B cell (primary cell): ENCODE measurements around the gene ITCH. TPM values are rescaled to one million over a fixed set of nuclear protein-coding genes. Genes with fewer than 3 reads are reported as not detected.

Experiments used
- ATAC-seq: fragments of 200-7000 bp; cut with Tn5 transposase; one replicate; pipeline ENCODE4 v1.10.0; 2021; ENCODE audit warnings: low read depth, mild to moderate bottlenecking, moderate number of reproducible peaks, moderate library complexity
- CTCF ChIA-PET: fragments of 350-600 bp; sonication (Branson Sonifier 250); formaldehyde crosslinking; loops from one replicate; lab custom pipeline; 2021; ENCODE audit warnings: antibody characterized with exemption, inconsistent platforms; lab: Charles Lee
- POLR2A ChIA-PET: fragments of 350-600 bp; sonication (Branson Sonifier 250); formaldehyde crosslinking; loops from one replicate; lab custom pipeline; 2021; ENCODE audit warnings: antibody characterized with exemption; lab: Charles Lee
- DNase-seq: peaks from one replicate; pipeline ENCODE4 v3.0.0; 2013
- H2AFZ ChIP-seq: 2 replicates; pipeline ENCODE4 v1.6.1; 2012; ENCODE audit warnings: mild to moderate bottlenecking, low read depth, low read length; ENCODE audit not compliant: insufficient read depth, poor library complexity, severe bottlenecking
- H3K27ac ChIP-seq, 2 donors: 1 replicate in 1 of 2; 2 replicates in 1 of 2; pipeline ENCODE4 v1.5.1; 2012 to 2013; ENCODE audit warnings: low read length in 2 of 2, mild to moderate bottlenecking in 2 of 2, moderate library complexity in 1 of 2
- H3K27me3 ChIP-seq, 4 experiments: fragments of 200-600 bp in 1 of 4; sonication (generic) in 1 of 4; replicated peaks in 1 of 4; 1 replicate in 2 of 4; 2 replicates in 2 of 4; pipeline versions ENCODE4 v1.6.1 to v1.7.0; 2013 to 2016; ENCODE audit warnings: low read length in 3 of 4, mild to moderate bottlenecking in 2 of 4, mixed read lengths in 1 of 4, moderate library complexity in 1 of 4; ENCODE audit not compliant: insufficient read depth in 4 of 4, control insufficient read depth in 3 of 4; ENCODE audit errors: control extremely low read depth in 1 of 4
- H3K36me3 ChIP-seq, 2 experiments: replicated peaks in 1 of 2; 1 replicate in 1 of 2; 2 replicates in 1 of 2; pipeline versions ENCODE4 v1.6.1 to v1.7.1; 2013; ENCODE audit warnings: low read length in 1 of 2; ENCODE audit not compliant: insufficient read depth in 2 of 2, control insufficient read depth in 1 of 2; ENCODE audit errors: control extremely low read depth in 1 of 2, extremely low read depth in 1 of 2
- H3K4me1 ChIP-seq, 2 donors: fragments of 200-600 bp in 1 of 2; sonication (generic) in 1 of 2; 1 replicate in 1 of 2; 2 replicates in 1 of 2; pipeline versions ENCODE4 v1.5.1 to v1.6.1; 2013 to 2017; ENCODE audit warnings: low read length in 2 of 2; ENCODE audit not compliant: control insufficient read depth in 2 of 2, insufficient read depth in 2 of 2
- H3K4me2 ChIP-seq: replicated peaks from 2 replicates; pipeline ENCODE3; 2012; ENCODE audit warnings: mild to moderate bottlenecking, low read depth, low read length; ENCODE audit not compliant: poor library complexity, severe bottlenecking
- H3K4me3 ChIP-seq, 5 experiments: fragments of 200-600 bp in 1 of 5; sonication (generic) in 1 of 5; 1 replicate in 3 of 5; 2 replicates in 2 of 5; pipeline versions ENCODE4 v1.5.1 to v1.7.0; 2011 to 2016; ENCODE audit warnings: low read length in 4 of 5, mild to moderate bottlenecking in 4 of 5, low read depth in 2 of 5, control low read depth in 1 of 5, moderate library complexity in 1 of 5; ENCODE audit not compliant: insufficient read depth in 1 of 5; ENCODE audit errors: control extremely low read depth in 1 of 5, extremely low read depth in 1 of 5
- H3K79me2 ChIP-seq: fragments of 200-600 bp; sonication (generic); one replicate; pipeline ENCODE4 v1.6.0; 2016; ENCODE audit warnings: low read length; ENCODE audit not compliant: control insufficient read depth, insufficient read depth
- H3K9ac ChIP-seq: fragments of 200-600 bp; sonication (generic); 2 replicates; pipeline ENCODE4 v1.6.1; 2017; ENCODE audit warnings: mild to moderate bottlenecking, low read length, moderate library complexity
- H3K9me3 ChIP-seq, 3 donors: one replicate each; pipeline versions ENCODE4 v1.6.1 to v1.7.1; 2013; ENCODE audit warnings: low read length in 2 of 3; ENCODE audit not compliant: control insufficient read depth in 2 of 3, insufficient read depth in 1 of 3; ENCODE audit errors: control extremely low read depth in 1 of 3
- H4K20me1 ChIP-seq: 2 replicates; pipeline ENCODE4 v1.6.0; 2012; ENCODE audit warnings: mild to moderate bottlenecking, low read length; ENCODE audit not compliant: insufficient read depth, control insufficient read depth, poor library complexity, severe bottlenecking
- H3K27ac Mint-ChIP-seq: one replicate; pipeline ENCODE4 v1.8.0; 2021; ENCODE audit warnings: mixed read lengths
- H3K27me3 Mint-ChIP-seq: one replicate; pipeline ENCODE4 v1.8.0; 2021; ENCODE audit warnings: mixed read lengths
- H3K4me1 Mint-ChIP-seq: one replicate; pipeline ENCODE4 v1.8.0; 2021; ENCODE audit warnings: mixed read lengths
- H3K4me3 Mint-ChIP-seq: one replicate; pipeline ENCODE4 v1.8.0; 2021; ENCODE audit warnings: mixed read lengths
- H3K9me3 Mint-ChIP-seq: one replicate; pipeline ENCODE4 v1.8.0; 2022; ENCODE audit warnings: mixed read lengths; ENCODE audit not compliant: insufficient read depth
- CTCF ChIP-seq: fragments of 200-600 bp; IDR thresholded peaks from one replicate; pipeline ENCODE4 v1.8.0; 2022; ENCODE audit warnings: antibody characterized with exemption, mild to moderate bottlenecking
- EZH2 ChIP-seq: IDR thresholded peaks from 2 replicates; pipeline ENCODE4 v1.6.1; 2012; ENCODE audit warnings: borderline replicate concordance, low read depth, mild to moderate bottlenecking, moderate library complexity, low read length; ENCODE audit not compliant: insufficient read depth, poor library complexity, severe bottlenecking
- WGBS: methylation state at CpG from one replicate; pipeline ENCODE4 v1.1.5; 2013; ENCODE audit warnings: missing lambda C conversion rate; ENCODE audit not compliant: insufficient coverage; 5-methylcytosine and 5-hydroxymethylcytosine counted together
- intact Hi-C: fragments of 100-400 bp; cut with micrococcal nuclease; formaldehyde crosslinking; loops from one replicate; pipeline ENCODE4 v1.10.0; 2022
- polyA plus RNA-seq: library from polyadenylated mRNA; depleted of rRNA; stranded (reverse); fragments of >200 nt; gene quantifications from 2 replicates; pipeline ENCODE4 v1.2.3, GENCODE V29; 2012
- total RNA-seq, 2 donors: library from RNA; stranded (reverse); fragments of 120-200 nt in 1 of 2; gene quantifications; 1 replicate in 1 of 2; 2 replicates in 1 of 2; pipeline versions ENCODE4 v1.2.3 to v1.2.4, GENCODE V29; 2013 to 2022

The ITCH gene
- total and polyA plus RNA-seq, 2 donors (not counting 1 experiment from before 2014, with no cell fraction given), result 10.0 to 110 TPM

- no peak for TF ChIP-seq EZH2
- no peak for TF ChIP-seq CTCF
- no peak overlapping the region for H2AFZ ChIP-seq
- no peaks in the 10 kb centered on the region for H4K20me1 ChIP-seq
- Mint-ChIP-seq H3K27me3 (no peaks in the 10 kb centered on the region), H3K27ac (no peak overlapping the region), H3K4me3 (no peak overlapping the region), H3K4me1 (peaks cover 7% of the 10 kb centered on the region), H3K9me3 (no peaks in the 10 kb centered on the region)
- ChIA-PET CTCF (interaction anchor here (1.0 kb wide), 1 partner anchor 376 kb away, joined by 3 read pairs; no protein-coding TSS in a partner anchor), POLR2A (interaction anchor here (0.6 kb wide), 1 partner anchor 343 kb away, joined by 5 read pairs; the partner anchor contains the start of gene PIGU)
- H3K27me3 ChIP-seq, result no peaks in the 10 kb centered on the region
- peaks cover 0 to 12% of the 10 kb centered on the region in 2 donors for H3K4me1 ChIP-seq
- H3K9me3 ChIP-seq, result peaks cover 0 to 3% (median 0%) of the 10 kb centered on the region in 3 donors
- DNase-seq (no peak), ATAC-seq (no peak)
- H3K27ac ChIP-seq, result no peak overlapping the region
- no peak overlapping the region for H3K4me2 ChIP-seq
- no peak overlapping the region for H3K9ac ChIP-seq
- no peaks in the 10 kb centered on the region for H3K79me2 ChIP-seq
- intact Hi-C loops, result no loop called here
- 100% methylated on average over 2 of the region's 4 CpGs for WGBS
- H3K36me3 ChIP-seq, result no peaks in the 10 kb centered on the region
- no peak overlapping the region for H3K4me3 ChIP-seq
Measured at GRCh38 chr20:34333786-34334185, 29.3 kb upstream of the ITCH start.

- Histone ChIP-seq H3K27me3 (no peaks in the 10 kb centered on the region), H3K9me3 (peaks cover 0 to 3% (median 0%) of the 10 kb centered on the region in 3 donors), H4K20me1 (no peaks in the 10 kb centered on the region), H3K4me1 (peaks cover 0 to 15% of the 10 kb centered on the region in 2 donors), H3K9ac (no peak overlapping the region), H3K36me3 (no peaks in the 10 kb centered on the region), H3K27ac (no peak overlapping the region), H3K4me2 (no peak overlapping the region), H3K4me3 (no peak overlapping the region), H3K79me2 (no peaks in the 10 kb centered on the region), H2AFZ (no peak overlapping the region)
- Mint-ChIP-seq H3K9me3 (no peaks in the 10 kb centered on the region), H3K4me1 (peaks cover 10% of the 10 kb centered on the region), H3K27ac (no peak overlapping the region), H3K27me3 (no peaks in the 10 kb centered on the region), H3K4me3 (no peak overlapping the region)
- intact Hi-C loops, result no loop called here
- ATAC-seq, result no peak
- CTCF ChIA-PET, result interaction anchor here (0.8 to 1.0 kb wide), 2 partner anchors 22 to 375 kb away, joined by 3 read pairs; no protein-coding TSS in a partner anchor
- POLR2A ChIA-PET, result no interaction called here
- TF ChIP-seq EZH2, result no peak
- no peak for TF ChIP-seq CTCF
- 94% methylated on average over 5 of the region's 5 CpGs for WGBS
- DNase-seq, result no peak
Measured at GRCh38 chr20:34334654-34335407, 28.2 kb upstream of the ITCH start.
